GM10248 (cell line): Measurements from ENCODE around the gene GABRP.

Experiments
- CTCF ChIA-PET: fragments of 300-600 bp; sonication (Branson Sonifier 250); formaldehyde crosslinking; extraction: SDS; loops from one replicate; lab custom pipeline; 2021; ENCODE audit warnings: antibody characterized with exemption; lab: Yijun Ruan, JAX
- POLR2A ChIA-PET: fragments of 350-650 bp; sonication (Branson Sonifier 250); formaldehyde crosslinking; extraction: SDS; loops from one replicate; lab custom pipeline; 2020; ENCODE audit warnings: antibody characterized with exemption; lab: Yijun Ruan, JAX
- DNase-seq: peaks from one replicate; pipeline ENCODE4 v3.0.0; 2012; ENCODE audit errors: extremely low spot score
- TF ChIP-seq, protein P1 (sequence below): IDR thresholded peaks from 2 replicates; pipeline ENCODE4 v1.5.1; 2012; ENCODE audit warnings: mild to moderate bottlenecking, low read depth; ENCODE audit errors: extremely low read depth, missing control alignments, control extremely low read depth

GABRP gene

DNA sequence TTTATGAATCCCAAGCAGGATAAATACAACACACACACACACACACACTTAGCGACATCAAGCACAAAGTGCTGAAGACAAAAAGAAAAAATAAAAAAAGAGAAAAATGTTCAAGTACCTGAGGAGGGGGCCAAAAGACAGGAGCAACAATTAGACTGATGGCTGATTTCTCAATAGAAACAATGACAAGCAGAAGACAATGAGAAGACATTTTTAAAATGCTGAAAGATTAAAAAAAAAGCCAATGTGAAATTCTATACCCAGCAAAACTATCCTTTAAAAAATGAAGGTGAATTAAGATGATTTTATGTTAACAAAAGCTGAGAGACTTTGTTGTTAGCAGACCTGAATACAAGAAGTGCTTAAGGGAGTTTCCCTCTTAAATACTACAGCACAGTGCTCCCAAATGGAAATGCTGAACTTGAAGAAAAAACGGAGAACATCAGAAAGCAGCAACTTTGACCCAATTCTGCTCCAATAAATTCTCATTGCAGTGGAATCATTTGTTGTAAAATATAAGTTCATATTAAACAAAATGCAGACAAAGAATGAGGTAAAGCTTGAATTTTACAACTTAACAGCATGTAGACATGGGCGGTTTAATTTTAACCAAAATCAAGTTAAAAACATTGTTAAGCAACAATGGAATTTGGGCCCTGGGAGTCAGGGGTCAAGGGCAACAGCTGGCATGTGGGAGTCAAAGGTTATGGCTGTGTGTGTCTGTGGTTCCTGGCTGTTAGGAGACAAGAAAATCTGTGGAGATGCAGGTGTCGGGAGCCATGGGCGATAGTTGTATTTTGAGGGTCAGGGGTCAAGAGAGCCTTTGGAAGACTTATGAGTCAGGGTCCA lies 77.5 kb downstream of the GABRP start:
- CTCF ChIA-PET: no interaction called here
- no peak for DNase-seq
- TF ChIP-seq, protein P1, sequence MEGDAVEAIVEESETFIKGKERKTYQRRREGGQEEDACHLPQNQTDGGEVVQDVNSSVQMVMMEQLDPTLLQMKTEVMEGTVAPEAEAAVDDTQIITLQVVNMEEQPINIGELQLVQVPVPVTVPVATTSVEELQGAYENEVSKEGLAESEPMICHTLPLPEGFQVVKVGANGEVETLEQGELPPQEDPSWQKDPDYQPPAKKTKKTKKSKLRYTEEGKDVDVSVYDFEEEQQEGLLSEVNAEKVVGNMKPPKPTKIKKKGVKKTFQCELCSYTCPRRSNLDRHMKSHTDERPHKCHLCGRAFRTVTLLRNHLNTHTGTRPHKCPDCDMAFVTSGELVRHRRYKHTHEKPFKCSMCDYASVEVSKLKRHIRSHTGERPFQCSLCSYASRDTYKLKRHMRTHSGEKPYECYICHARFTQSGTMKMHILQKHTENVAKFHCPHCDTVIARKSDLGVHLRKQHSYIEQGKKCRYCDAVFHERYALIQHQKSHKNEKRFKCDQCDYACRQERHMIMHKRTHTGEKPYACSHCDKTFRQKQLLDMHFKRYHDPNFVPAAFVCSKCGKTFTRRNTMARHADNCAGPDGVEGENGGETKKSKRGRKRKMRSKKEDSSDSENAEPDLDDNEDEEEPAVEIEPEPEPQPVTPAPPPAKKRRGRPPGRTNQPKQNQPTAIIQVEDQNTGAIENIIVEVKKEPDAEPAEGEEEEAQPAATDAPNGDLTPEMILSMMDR: no peak
- POLR2A ChIA-PET: no interaction called here

GRCh38 chr5:170861667-170861916 lies 78.1 kb downstream of the GABRP start:
- DNase-seq: no peak
- TF ChIP-seq, protein P1: no peak
- ChIA-PET CTCF (no interaction called here), POLR2A (no interaction called here)

DNA sequence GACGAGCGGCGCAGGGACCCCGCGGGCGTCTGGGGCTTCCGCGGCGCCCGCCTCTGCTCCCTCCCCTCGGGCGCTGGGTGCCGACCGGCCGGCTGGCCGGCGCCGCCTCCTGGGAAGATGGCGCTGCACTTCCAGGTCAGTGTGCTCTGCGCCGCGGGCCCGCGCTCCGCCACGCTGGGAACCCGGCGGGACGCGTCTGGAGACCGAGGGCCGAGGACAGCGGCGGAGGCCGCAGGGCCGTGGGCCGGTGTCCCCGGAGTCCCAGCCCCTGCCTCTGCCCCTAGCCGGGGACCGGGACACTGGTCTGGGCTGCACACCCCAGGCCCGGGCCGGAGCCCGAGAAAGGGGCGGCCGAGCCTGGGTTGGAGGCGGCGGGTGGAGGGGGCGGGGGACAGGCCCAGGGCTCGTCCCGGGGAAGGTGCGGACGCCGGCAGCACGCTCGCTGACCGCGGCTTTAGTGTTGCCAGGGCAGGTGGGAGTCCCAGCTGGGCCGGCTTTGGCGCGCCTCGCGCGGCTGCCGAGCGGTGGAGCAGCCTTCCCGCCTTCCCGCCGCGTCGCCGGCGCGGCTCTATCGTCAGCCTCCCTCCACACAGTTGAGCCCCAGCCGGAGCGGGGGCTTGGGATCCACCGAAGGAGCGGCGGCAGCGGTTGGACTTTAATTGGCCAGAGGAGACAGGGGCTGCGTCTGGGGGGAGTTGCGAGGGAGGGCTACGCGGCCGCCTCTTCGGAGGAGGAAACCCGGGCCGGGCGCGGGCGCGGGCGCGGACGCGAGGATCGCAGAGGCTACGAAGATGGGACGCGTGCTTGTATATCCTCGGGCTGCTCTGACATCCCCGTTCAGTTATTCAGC lies 78.6 kb downstream of the GABRP start, which contains the start of gene RANBP17:
Gene RANBP17 (plus strand): TSS at position 102 of the 850 bp plus-strand sequence.
- peak; percentile 39 for DNase-seq
- ChIA-PET CTCF (no interaction called here), POLR2A (no interaction called here)
- TF ChIP-seq, protein P1: no peak

DNA sequence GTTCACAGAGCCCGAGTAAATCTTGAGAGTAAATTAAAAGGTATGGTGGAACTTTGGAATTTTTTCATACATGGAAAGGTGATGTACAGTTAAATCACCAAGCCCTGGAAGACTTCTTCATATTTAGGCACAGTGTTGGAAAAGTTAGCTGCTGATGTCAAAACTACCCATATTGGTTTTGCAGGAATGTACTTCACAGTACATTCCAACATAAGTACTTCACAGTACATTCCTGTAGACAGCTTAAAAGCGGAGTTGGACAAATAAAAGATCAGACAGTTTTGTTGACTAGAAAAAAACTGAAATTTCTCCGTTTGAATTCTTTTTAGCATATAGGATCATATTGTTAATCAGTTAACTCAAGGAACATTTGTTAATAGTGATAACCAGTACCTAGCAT lies 80.1 kb downstream of the GABRP start:
- ChIA-PET POLR2A (no interaction called here), CTCF (no interaction called here)
- DNase-seq: no peak
- TF ChIP-seq, protein P1: no peak
